Measurements from ENCODE around the gene LRRC75A. TPM values are rescaled to one million over a fixed set of nuclear protein-coding genes. Genes with fewer than 3 reads are reported as not detected.
A peak's percentile ranks its signal among the peaks of the same experiment; 100 is the strongest.

Gene LRRC75A
- total and polyA plus RNA-seq, 2 experiments from 2014 or later: 9.0 to 23.1 TPM

- DNase-seq (ENCODE audit: low read depth in 1 of 2, low spot score in 1 of 2): no peak
- H3K4me3 ChIP-seq: no peak overlapping the region
- TF ChIP-seq, protein P1, sequence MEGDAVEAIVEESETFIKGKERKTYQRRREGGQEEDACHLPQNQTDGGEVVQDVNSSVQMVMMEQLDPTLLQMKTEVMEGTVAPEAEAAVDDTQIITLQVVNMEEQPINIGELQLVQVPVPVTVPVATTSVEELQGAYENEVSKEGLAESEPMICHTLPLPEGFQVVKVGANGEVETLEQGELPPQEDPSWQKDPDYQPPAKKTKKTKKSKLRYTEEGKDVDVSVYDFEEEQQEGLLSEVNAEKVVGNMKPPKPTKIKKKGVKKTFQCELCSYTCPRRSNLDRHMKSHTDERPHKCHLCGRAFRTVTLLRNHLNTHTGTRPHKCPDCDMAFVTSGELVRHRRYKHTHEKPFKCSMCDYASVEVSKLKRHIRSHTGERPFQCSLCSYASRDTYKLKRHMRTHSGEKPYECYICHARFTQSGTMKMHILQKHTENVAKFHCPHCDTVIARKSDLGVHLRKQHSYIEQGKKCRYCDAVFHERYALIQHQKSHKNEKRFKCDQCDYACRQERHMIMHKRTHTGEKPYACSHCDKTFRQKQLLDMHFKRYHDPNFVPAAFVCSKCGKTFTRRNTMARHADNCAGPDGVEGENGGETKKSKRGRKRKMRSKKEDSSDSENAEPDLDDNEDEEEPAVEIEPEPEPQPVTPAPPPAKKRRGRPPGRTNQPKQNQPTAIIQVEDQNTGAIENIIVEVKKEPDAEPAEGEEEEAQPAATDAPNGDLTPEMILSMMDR (IDR thresholded peaks at IDR 0.05; ENCODE audit: low read depth, low read length): no peak
- H3K27me3 ChIP-seq: peaks cover 4% of the 10 kb centered on the region
- no peaks in the 10 kb centered on the region for H3K9me3 ChIP-seq (ENCODE audit: low read depth)
- H3K27ac ChIP-seq: no peak overlapping the region
- no peaks in the 10 kb centered on the region for H3K36me3 ChIP-seq
- peaks cover 25% of the 10 kb centered on the region for H3K4me1 ChIP-seq (ENCODE audit: low read depth)
These were observed 1.6 kb upstream of the LRRC75A start for GRCh38 chr17:16493531-16494046.

DNA sequence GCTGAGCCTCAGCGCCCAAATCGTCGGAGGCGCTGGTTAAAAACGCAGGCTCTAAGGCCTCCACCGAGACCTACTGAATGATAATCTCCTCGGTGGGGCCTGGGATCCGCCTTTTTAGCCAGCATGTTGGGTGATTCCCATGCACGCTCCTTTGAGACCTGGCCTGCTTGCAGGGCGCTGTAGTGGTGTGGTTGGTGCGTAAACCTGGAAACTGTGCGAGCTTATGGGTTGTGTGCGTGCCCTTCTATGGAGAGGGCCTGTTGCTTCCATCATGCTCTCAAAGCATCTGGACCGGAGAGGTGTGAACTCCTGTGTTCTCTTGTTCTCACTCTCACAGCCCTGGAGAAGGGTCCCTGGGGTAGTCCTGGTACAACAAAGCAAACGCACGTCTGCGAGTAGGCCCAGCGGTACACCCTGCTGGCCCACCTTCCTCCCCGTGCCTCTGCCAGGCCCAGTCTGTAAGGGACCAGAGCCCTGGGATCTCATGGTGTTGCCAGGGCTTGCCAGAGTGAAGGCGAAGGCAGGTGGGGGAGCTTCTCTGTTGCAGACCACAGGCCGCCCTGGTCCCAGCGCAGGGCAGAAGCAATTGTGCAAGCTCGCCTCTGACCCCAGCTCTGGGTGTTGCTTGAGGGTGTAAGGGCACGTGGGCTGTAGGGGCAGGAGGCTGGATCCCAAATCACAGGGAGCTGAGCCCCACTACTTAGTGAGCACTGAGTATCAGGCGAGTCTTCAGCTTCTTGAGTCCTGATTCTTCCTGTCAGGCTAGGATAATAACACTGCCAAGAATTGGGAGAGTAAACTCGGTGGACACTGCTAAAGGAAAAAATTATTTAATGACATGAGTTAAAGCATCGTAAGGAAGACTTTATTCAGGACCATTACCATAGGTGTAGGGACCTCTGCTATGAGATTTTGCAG, 879 bp upstream of the LRRC75A start:
- TF ChIP-seq, protein P1 (IDR thresholded peaks at IDR 0.05; ENCODE audit: low read depth, low read length): no peak
- H3K9me3 ChIP-seq (ENCODE audit: low read depth): no peaks in the 10 kb centered on the region
- no peak overlapping the region for H3K27ac ChIP-seq
- peaks cover 4% of the 10 kb centered on the region for H3K27me3 ChIP-seq
- DNase-seq (ENCODE audit: low read depth in 1 of 2, low spot score in 1 of 2): no peak
- no peaks in the 10 kb centered on the region for H3K36me3 ChIP-seq
- peak overlapping the region; percentile 80 for H3K4me3 ChIP-seq
- peaks cover 32% of the 10 kb centered on the region for H3K4me1 ChIP-seq (ENCODE audit: low read depth)

DNA sequence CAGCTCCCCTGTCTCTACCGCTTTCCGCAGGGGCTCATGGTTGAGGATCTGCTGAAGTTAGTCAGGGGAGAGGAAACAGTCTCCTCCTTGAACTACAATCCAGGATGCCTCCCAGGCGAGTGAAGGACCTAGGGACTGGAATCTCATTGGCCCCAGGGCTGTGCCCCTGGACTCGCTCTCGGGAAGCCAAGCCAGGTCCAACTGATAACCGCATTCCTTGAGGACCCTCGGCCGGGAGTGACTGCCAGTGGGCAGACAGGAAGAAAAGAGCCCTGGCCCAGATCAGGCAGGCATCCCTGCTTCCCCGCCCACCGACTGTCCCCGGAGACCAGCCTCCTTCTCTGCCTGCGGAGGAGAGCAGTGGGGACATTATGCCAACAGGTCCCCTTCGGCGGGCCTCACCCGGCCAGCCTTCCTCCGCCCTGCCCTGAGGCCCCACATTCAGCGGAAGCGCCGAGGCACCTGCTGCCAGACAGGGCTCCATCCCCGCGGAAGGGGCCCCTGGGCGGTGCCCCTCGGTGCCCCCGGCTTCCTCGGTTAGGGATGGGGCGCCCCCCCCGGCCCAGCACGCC, 776 bp downstream of the LRRC75A start:
- DNase-seq (ENCODE audit: low read depth in 1 of 2, low spot score in 1 of 2): peak in 1 of 2 donors; percentile 42
- H3K9me3 ChIP-seq (ENCODE audit: low read depth): no peaks in the 10 kb centered on the region
- H3K36me3 ChIP-seq: no peaks in the 10 kb centered on the region
- H3K27me3 ChIP-seq: peaks cover 4% of the 10 kb centered on the region
- TF ChIP-seq, protein P1 (IDR thresholded peaks at IDR 0.05; ENCODE audit: low read depth, low read length): no peak
- peak overlapping the region; percentile 80 for H3K4me3 ChIP-seq
- peaks cover 49% of the 10 kb centered on the region for H3K4me1 ChIP-seq (ENCODE audit: low read depth)
- H3K27ac ChIP-seq: no peak overlapping the region

- TF ChIP-seq, protein P1 (IDR thresholded peaks at IDR 0.05; ENCODE audit: low read depth, low read length): no peak
- no peak for DNase-seq (ENCODE audit: low read depth in 1 of 2, low spot score in 1 of 2)
- Histone ChIP-seq H3K27ac (peak overlapping the region; percentile 90), H3K4me1 (ENCODE audit: low read depth) (peaks cover 63% of the 10 kb centered on the region), H3K36me3 (no peaks in the 10 kb centered on the region), H3K9me3 (ENCODE audit: low read depth) (no peaks in the 10 kb centered on the region), H3K4me3 (no peak overlapping the region), H3K27me3 (peaks cover under 1% of the 10 kb centered on the region)
These were observed 2.6 kb downstream of the LRRC75A start for GRCh38 chr17:16489431-16489830.

- no peak overlapping the region for H3K4me3 ChIP-seq
- peak overlapping the region; percentile 90 for H3K27ac ChIP-seq
- peaks cover 67% of the 10 kb centered on the region for H3K4me1 ChIP-seq (ENCODE audit: low read depth)
- TF ChIP-seq, protein P1 (IDR thresholded peaks at IDR 0.05; ENCODE audit: low read depth, low read length): no peak
- no peaks in the 10 kb centered on the region for H3K27me3 ChIP-seq
- DNase-seq (ENCODE audit: low read depth in 1 of 2, low spot score in 1 of 2): no peak
- H3K36me3 ChIP-seq: no peaks in the 10 kb centered on the region
- H3K9me3 ChIP-seq (ENCODE audit: low read depth): no peaks in the 10 kb centered on the region
These were observed 3.0 kb downstream of the LRRC75A start for GRCh38 chr17:16488968-16489337.

Data from cardiac muscle cell (in vitro differentiated cells and primary cell).